Measurements from ENCODE around the gene RSBN1L.

GRCh38 chr7:77822269-77822668 lies 126.0 kb downstream of the RSBN1L start:
- TF ChIP-seq REST (IDR thresholded peaks at IDR 0.05; ENCODE audit: insufficient read depth in 1 of 2, low read depth in 2 of 2, low read length in 2 of 2) (no peak), SIN3A (IDR thresholded peaks at IDR 0.05; ENCODE audit: borderline replicate concordance, insufficient read depth, low read length) (no peak), POLR2AphosphoS5 (IDR thresholded peaks at IDR 0.05; ENCODE audit: low read depth, low read length) (no peak), TAF1 (IDR thresholded peaks at IDR 0.05; ENCODE audit: borderline replicate concordance, insufficient read depth, low read length) (no peak), FOXP2 (optimal IDR thresholded peaks at IDR 0.05; ENCODE audit: borderline replicate concordance, extremely low read depth, extremely low read length, insufficient read depth) (no peak)
